GM03348 (cell line): ENCODE results near the gene HSFX2.
"Not testable (repeated sequence)": the region's sequence is repeated elsewhere in the genome, so short reads cannot be mapped to it uniquely, and the experiment has no call there.

Source experiments
- DNase-seq: peaks from one replicate; pipeline ENCODE4 v3.0.0; 2012; ENCODE audit warnings: low spot score

HSFX2 gene

GRCh38 chrX:149590993-149591392, 4.1 kb downstream of the HSFX2 start:
- not testable (repeated sequence) for DNase-seq

- DNase-seq, result not testable (repeated sequence)
These were observed 7.8 kb downstream of the HSFX2 start, which contains the start of gene MAGEA9B for GRCh38 chrX:149587359-149587758. Gene MAGEA9B (minus strand): TSS chrX:149587459. CDS start chrX:149583179, 4,280 bp downstream.

GRCh38 chrX:149585631-149586030, 9.5 kb downstream of the HSFX2 start:
- DNase-seq, result not testable (repeated sequence)

GRCh38 chrX:149573456-149573855, 21.7 kb downstream of the HSFX2 start:
- not testable (repeated sequence) for DNase-seq

- no peak for DNase-seq
These were observed 22.4 kb downstream of the HSFX2 start for GRCh38 chrX:149572743-149573142.

- no peak for DNase-seq
These were observed 23.3 kb downstream of the HSFX2 start for GRCh38 chrX:149571770-149572169.

- peak; percentile 26 for DNase-seq
These were observed 24.4 kb downstream of the HSFX2 start for GRCh38 chrX:149570668-149571067.

GRCh38 chrX:149569770-149570169, 25.3 kb downstream of the HSFX2 start:
- DNase-seq, result no peak

- DNase-seq, result no peak
These were observed 26.3 kb downstream of the HSFX2 start for GRCh38 chrX:149568701-149569296.

- DNase-seq, result no peak
These were observed 27.3 kb downstream of the HSFX2 start for GRCh38 chrX:149567621-149568417.

- no peak for DNase-seq
These were observed 31.8 kb downstream of the HSFX2 start for GRCh38 chrX:149563359-149563758.

GRCh38 chrX:149555251-149555650, 39.9 kb downstream of the HSFX2 start:
- DNase-seq, result not testable (repeated sequence)

- DNase-seq, result not testable (repeated sequence)
These were observed 43.2 kb downstream of the HSFX2 start for GRCh38 chrX:149551939-149552248.

- not testable (repeated sequence) for DNase-seq
These were observed 43.7 kb downstream of the HSFX2 start for GRCh38 chrX:149551245-149551938.

GRCh38 chrX:149550454-149550853, 44.7 kb downstream of the HSFX2 start:
- not testable (repeated sequence) for DNase-seq

- DNase-seq, result not testable (repeated sequence)
These were observed 45.4 kb downstream of the HSFX2 start, which contains the start of gene HSFX3 for GRCh38 chrX:149549701-149550100. Gene HSFX3 (minus strand): TSS chrX:149549924. CDS start chrX:149549852, 72 bp downstream.

- not testable (repeated sequence) for DNase-seq
These were observed 47.3 kb downstream of the HSFX2 start for GRCh38 chrX:149547782-149548181.

GRCh38 chrX:149546962-149547361, 48.2 kb downstream of the HSFX2 start:
- not testable (repeated sequence) for DNase-seq

GRCh38 chrX:149545545-149546543, 49.3 kb downstream of the HSFX2 start:
- DNase-seq, result not testable (repeated sequence)
